ENCODE results near the gene SYT8. TPM values are rescaled to one million over a fixed set of nuclear protein-coding genes. Genes with fewer than 3 reads are reported as not detected.

The SYT8 gene
- total RNA-seq, 1 donor from 2014 or later, result not detected

DNA sequence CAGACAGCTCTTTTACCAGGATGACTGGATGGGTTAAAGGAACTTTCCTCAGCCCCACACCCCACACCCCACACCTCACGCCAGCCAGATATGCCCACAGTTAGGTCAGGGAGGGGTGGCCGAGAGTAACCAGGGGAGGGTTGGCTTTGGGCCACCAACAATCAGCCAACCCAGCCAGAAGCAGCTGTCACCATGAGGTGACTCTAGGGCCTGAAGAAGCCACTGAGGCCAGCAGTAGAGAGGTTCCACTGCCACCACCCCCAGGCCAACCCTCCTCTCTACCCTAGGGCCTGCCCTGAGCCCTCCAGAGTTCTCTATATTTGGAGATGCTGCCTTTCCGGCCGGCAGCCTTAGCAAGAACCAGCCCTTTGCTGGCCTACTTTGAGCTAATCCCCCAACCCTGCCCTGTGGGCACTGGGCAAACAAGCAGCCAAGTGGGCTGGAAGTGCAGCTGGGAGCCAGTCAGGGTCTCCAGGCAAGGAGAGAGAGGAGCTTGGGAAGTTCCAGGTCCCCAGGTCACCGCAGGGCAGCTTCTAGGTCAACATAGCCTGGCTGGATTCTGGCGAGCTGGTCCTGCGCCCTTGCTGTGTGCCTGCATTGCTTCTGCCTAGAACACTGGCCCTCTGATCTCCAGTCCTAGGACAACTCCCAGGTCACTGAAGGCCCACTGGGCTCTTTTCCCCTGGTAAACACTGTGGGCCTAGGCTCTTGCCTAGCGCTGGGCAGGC lies 12.0 kb upstream of the SYT8 start:
- H3K4me1 Mint-ChIP-seq (ENCODE audit: low read depth), result no peaks in the 10 kb centered on the region
- no peak for DNase-seq (ENCODE audit: low spot score)
- intact Hi-C loops (cut with micrococcal nuclease), result no loop called here
- H3K4me3 Mint-ChIP-seq (ENCODE audit: low read depth), result no peak overlapping the region
- H3K9me3 Mint-ChIP-seq, result no peaks in the 10 kb centered on the region
- H3K27ac Mint-ChIP-seq, result no peak overlapping the region
- H3K27me3 Mint-ChIP-seq (ENCODE audit: low read depth), result no peaks in the 10 kb centered on the region
- H3K36me3 Mint-ChIP-seq (ENCODE audit: low read depth), result no peaks in the 10 kb centered on the region

DNA sequence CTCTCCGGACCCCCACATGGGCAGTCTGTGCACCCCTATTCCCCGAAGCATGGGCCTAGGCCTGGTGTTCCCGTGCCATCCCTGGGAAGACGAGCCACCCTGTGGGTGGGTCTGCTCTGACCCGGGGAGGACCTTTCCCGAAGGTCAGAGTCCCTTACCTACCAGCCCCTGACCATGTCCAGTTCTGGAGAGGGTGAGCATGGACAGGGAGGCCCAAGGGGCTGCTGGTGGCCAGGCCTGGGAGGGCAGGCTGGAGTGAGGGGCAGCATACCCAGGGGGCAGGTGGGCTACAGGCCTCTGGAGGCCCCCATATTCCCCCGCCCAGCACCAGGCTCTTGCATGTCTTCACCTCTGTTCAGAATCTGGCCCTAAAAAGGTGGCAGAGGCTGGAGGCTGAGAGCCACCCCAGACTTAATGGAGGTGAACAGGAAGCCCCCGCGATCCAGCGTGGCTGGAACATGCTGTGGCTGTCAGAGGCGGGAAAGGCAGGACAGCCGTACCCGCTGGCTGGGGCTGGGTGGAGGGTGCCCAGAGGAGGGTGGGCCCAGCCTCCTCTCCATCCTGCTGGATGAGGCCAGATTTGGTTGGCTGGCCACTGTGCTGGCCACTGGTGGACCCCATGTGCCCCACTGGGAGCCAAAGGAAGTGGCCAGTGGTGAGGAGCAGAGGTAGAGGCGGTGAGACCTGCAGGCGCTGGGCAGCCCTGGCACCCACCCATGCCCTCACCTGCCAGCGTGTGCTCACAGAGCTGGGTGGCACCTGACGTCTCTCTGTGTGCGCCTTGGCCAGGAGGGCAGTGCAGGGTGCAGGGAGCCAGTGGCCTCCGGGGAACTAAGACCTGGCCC lies 11.2 kb upstream of the SYT8 start:
- H3K27ac Mint-ChIP-seq, result no peak overlapping the region
- H3K9me3 Mint-ChIP-seq, result no peaks in the 10 kb centered on the region
- H3K4me3 Mint-ChIP-seq (ENCODE audit: low read depth), result no peak overlapping the region
- intact Hi-C loops (cut with micrococcal nuclease), result no loop called here
- no peaks in the 10 kb centered on the region for H3K4me1 Mint-ChIP-seq (ENCODE audit: low read depth)
- DNase-seq (ENCODE audit: low spot score), result no peak
- H3K27me3 Mint-ChIP-seq (ENCODE audit: low read depth), result no peaks in the 10 kb centered on the region
- H3K36me3 Mint-ChIP-seq (ENCODE audit: low read depth), result no peaks in the 10 kb centered on the region

DNA sequence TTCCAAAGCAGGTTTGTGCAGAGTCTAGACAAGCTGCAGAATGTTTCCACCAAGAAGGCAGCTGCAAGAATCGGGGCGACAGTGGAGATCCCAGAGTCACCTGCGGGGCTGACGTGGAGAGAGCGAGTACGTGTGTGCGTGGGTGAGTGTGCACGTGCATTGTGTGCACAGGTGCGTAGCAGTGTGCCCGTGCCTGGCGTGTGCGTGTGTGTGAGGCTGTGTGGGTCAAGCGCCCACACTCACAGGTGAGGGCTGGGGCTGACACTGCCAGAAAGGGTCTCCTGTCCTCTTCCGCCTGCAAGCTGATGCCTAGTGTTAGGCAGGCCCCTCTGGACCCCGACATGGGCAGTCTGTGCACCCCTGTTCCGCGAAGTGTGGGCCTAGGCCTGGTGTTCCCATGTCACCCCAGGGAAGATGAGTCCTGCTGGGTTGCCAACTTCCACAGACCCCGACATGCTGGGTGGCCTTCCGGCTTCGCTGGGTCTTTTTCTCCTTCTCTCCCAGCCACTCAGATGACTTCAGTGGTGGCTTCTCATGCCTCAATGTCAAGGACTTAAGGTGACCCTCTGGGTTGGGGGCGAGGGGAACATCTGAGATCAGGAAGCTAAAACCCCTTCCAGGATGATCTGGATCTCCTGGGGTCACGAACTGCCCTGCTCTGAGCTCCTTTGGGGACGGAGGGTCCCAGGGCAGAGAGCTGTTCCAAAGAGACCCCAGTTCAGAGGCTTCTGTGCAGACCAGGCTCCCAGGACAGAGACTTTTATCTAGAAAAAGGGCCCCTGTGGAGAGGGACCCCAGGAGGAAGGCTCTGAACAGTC lies 10.4 kb upstream of the SYT8 start:
- H3K27me3 Mint-ChIP-seq (ENCODE audit: low read depth), result no peaks in the 10 kb centered on the region
- intact Hi-C loops (cut with micrococcal nuclease), result no loop called here

DNA sequence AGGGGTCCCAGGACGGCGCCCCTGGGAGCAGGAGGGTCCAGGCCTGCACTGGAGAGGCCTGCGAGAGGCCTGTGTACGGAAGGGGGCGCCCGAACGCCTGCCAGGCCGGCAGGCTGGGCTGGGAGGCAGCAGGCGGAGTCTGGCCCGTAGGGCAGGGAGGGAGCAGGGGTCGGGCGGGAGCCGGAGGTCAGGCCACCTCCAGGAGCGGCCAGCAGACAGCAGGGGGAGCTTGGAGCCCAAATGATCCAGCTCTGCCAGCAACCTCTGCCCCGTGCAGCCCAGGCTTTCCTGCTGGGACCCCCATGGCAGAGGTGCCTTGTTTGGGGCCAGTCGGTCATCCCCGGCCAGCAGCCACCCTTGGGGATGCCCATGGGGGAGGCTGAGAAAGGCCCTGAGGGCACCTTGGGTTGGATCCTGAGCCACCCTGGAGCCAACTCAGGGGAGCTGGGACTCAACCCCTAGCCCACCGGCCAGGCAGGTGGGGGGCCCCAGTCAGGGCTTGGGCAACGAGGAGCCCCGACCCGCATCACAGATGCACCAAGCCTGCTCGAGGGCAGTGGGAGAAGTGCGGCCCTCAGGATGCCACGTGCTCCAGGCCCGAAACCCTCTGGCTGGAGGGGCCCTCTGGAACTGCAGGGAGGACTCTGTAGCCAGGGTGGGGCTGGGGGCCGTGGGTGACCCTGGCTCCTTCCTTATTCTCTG lies 9.6 kb upstream of the SYT8 start:
- Mint-ChIP-seq H3K27me3 (ENCODE audit: low read depth) (no peaks in the 10 kb centered on the region), H3K36me3 (ENCODE audit: low read depth) (no peaks in the 10 kb centered on the region), H3K9me3 (no peaks in the 10 kb centered on the region), H3K4me1 (ENCODE audit: low read depth) (no peaks in the 10 kb centered on the region), H3K27ac (no peak overlapping the region), H3K4me3 (ENCODE audit: low read depth) (no peak overlapping the region)
- no peak for DNase-seq (ENCODE audit: low spot score)
- intact Hi-C loops (cut with micrococcal nuclease), result no loop called here

More for the DNA sequence above, 10.4 kb upstream of the SYT8 start:
- H3K27ac Mint-ChIP-seq, result no peak overlapping the region
- H3K4me3 Mint-ChIP-seq (ENCODE audit: low read depth), result no peak overlapping the region
- no peak for DNase-seq (ENCODE audit: low spot score)
- H3K4me1 Mint-ChIP-seq (ENCODE audit: low read depth), result no peaks in the 10 kb centered on the region
- no peaks in the 10 kb centered on the region for H3K36me3 Mint-ChIP-seq (ENCODE audit: low read depth)
- no peaks in the 10 kb centered on the region for H3K9me3 Mint-ChIP-seq

DNA sequence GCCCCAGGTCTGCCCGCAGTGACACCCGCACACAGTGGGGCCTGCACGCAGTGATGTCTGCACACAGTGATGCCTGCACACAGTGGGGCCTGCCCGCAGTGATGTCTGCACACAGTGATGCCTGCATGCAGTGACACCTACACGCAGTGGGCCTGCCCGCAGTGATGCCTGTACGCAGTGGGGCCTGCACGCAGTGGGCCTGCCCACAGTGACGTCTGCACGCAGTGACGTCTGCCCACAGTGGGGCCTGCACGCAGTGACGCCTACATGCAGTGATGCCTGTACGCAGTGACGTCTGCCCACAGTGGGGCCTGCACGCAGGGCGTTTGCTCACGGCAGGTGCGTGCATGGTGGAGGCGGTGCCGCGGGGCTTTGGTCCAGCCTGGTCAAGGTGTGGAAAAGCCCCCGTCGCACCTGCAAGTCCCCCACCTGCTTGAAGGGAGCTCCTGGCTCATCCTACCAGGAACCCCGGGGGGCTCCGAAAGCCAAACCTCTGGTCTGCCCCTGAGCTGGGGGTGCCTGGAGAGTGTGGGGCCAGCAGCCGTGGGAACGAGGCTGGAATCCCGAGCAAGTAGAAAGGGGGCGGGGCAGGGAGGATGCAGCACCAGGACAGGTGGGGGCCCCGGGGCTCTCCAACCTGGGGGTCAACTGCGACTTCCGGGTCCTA lies 8.9 kb upstream of the SYT8 start:
- Mint-ChIP-seq H3K36me3 (ENCODE audit: low read depth) (no peaks in the 10 kb centered on the region), H3K4me1 (ENCODE audit: low read depth) (no peaks in the 10 kb centered on the region), H3K4me3 (ENCODE audit: low read depth) (no peak overlapping the region), H3K27ac (no peak overlapping the region), H3K27me3 (ENCODE audit: low read depth) (no peaks in the 10 kb centered on the region), H3K9me3 (no peaks in the 10 kb centered on the region)
- intact Hi-C loops (cut with micrococcal nuclease), result no loop called here
- DNase-seq (ENCODE audit: low spot score), result no peak

DNA sequence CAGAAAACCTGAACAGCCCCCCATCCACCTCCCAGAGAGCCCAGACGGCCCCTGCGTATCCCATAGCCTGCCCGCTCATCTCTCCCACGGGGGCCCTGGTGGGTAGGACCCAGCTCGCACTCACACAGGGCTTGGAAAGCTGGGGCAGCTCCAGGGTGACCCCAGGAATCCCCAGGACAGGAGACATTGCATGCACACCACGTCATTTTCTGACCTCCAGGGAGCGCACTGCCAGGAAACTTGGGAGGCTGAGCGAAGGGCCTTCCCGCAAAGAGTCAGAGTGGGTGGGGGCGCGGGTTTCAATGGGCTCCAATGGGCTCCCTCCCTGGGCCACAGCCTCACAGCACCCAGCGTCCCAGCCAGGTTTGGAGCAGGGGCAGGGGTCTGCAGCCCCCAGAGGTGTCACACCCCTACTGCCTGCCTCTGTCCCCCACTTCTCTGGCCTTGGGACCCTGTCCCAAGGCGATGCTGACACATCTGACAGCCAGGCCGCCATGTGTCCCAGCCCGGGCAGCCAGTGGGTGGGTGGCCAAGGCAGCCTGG lies 8.2 kb upstream of the SYT8 start:
- H3K4me3 Mint-ChIP-seq (ENCODE audit: low read depth), result no peak overlapping the region
- no peaks in the 10 kb centered on the region for H3K36me3 Mint-ChIP-seq (ENCODE audit: low read depth)
- intact Hi-C loops (cut with micrococcal nuclease), result no loop called here
- H3K9me3 Mint-ChIP-seq, result no peaks in the 10 kb centered on the region
- H3K27ac Mint-ChIP-seq, result no peak overlapping the region
- DNase-seq (ENCODE audit: low spot score), result no peak
- H3K27me3 Mint-ChIP-seq (ENCODE audit: low read depth), result no peaks in the 10 kb centered on the region
- no peaks in the 10 kb centered on the region for H3K4me1 Mint-ChIP-seq (ENCODE audit: low read depth)

DNA sequence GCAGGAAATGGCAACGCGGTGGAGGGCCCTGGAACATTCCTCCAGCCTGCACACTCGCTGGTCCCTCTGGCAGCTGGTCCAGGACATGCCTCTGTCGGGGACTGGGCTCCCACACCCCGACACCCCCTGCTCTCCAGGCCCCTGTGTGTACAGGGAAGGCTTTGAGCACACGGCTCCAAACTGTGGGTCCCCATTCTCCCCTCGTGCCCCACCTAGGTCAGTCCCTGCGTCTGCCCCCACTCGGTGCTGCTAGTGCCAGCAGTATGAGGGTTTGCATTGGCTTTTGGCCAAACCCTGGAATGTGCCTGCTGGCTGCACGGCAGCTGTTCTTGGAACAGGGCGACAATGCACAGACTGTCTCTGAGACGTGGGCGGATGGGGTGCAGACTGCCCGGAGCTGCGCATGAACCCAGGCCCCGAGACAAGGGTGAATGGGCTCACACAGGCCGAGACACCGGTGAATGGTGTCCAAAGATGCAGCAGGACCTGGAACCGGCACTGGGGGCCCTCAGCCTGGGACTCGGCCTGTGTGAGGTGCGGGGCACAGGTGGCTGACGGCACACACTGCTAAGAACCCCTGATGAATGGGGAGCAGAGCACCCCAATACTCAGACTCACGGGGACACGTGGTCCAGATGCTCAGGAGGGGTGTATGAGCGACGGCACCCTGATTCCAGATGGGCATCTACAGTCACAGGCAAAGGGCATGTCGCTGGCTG lies 7.5 kb upstream of the SYT8 start:
- no peaks in the 10 kb centered on the region for H3K9me3 Mint-ChIP-seq
- DNase-seq (ENCODE audit: low spot score), result no peak
- H3K27ac Mint-ChIP-seq, result no peak overlapping the region
- intact Hi-C loops (cut with micrococcal nuclease), result no loop called here
- no peaks in the 10 kb centered on the region for H3K27me3 Mint-ChIP-seq (ENCODE audit: low read depth)
- H3K4me3 Mint-ChIP-seq (ENCODE audit: low read depth), result no peak overlapping the region
- no peaks in the 10 kb centered on the region for H3K4me1 Mint-ChIP-seq (ENCODE audit: low read depth)
- no peaks in the 10 kb centered on the region for H3K36me3 Mint-ChIP-seq (ENCODE audit: low read depth)

DNA sequence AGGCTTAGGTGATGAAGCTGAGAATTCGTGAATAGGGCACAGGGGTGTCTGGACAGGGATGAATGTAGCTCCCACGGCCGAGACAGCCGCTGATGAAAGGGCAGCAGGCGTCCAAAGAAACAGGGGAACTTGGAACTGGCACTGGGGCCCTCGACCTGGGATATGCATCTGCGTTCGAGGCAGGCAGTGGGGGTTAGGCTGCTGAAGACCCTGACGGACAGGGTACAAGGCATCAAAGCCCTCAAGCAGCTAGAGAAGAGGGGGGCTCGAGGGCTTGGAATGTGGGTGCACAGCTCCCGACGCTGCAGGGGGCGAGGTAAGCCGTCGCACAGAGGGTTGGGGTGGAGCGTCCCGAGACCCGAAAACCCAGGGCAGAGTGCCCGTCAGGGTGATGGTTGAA lies 6.9 kb upstream of the SYT8 start:
- Mint-ChIP-seq H3K27me3 (ENCODE audit: low read depth) (no peaks in the 10 kb centered on the region), H3K4me3 (ENCODE audit: low read depth) (no peak overlapping the region), H3K9me3 (no peaks in the 10 kb centered on the region), H3K36me3 (ENCODE audit: low read depth) (no peaks in the 10 kb centered on the region), H3K27ac (no peak overlapping the region), H3K4me1 (ENCODE audit: low read depth) (no peaks in the 10 kb centered on the region)
- no peak for DNase-seq (ENCODE audit: low spot score)
- intact Hi-C loops (cut with micrococcal nuclease), result no loop called here

DNA sequence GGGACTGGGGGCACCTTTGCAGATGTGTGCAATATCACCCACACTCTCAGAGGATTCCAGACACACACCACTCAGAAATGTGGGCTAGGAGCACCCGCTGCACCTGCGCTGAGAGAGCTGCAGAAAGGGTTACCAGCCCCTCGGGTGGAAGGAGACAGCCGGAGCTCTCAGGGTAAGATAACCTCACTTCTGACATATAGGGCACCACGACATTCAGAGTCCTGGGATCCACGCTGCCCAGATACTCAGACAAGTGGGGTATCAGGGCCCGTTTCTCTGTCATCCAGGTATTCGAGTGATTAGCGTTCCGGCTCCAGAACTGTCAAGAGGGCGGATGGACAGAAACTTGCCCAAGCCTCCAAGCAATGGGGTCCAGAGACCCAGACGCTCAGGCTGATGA lies 6.2 kb upstream of the SYT8 start:
- no peaks in the 10 kb centered on the region for H3K4me1 Mint-ChIP-seq (ENCODE audit: low read depth)
- H3K9me3 Mint-ChIP-seq, result no peaks in the 10 kb centered on the region
- no peak overlapping the region for H3K27ac Mint-ChIP-seq
- H3K27me3 Mint-ChIP-seq (ENCODE audit: low read depth), result peaks cover 2% of the 10 kb centered on the region
- no peak overlapping the region for H3K4me3 Mint-ChIP-seq (ENCODE audit: low read depth)
- DNase-seq (ENCODE audit: low spot score), result no peak
- no peaks in the 10 kb centered on the region for H3K36me3 Mint-ChIP-seq (ENCODE audit: low read depth)
- intact Hi-C loops (cut with micrococcal nuclease), result no loop called here

DNA sequence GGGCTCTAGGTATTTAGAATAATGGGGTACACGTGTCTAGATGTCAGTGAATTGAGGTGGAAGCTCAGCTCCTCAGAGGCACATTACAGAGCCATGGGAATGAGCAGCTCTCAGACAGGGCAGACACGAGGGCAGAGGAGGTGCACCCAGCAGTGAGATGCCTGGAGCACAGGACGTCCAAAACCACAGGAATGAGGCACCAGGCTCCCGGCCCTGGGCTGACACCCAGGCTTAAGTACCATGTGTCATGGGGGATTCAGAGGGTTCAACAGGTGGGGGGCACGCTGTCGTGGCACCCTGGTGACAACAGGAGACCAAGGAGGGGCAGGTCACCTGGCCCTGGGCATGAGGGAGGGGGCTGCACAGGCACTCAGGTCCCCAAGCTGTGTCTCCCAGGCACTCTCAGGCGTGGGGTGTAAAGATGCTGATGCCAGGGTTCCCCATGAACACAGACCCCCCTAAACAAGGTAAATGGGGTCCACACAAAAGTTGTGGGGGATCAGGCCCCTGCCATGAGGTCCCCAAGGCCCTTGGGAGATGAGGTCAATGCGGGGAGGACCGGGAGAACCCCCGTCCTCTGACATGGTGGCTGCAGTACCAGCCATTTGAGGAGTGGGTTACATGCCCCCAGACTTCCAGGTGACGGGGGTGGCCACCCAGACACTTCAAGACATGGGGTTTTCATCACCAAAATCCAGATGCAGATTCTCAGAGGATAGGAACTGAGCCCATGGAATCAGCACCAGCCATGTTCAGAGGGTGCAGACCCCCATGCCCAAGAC lies 5.6 kb upstream of the SYT8 start:
- Mint-ChIP-seq H3K4me3 (ENCODE audit: low read depth) (no peak overlapping the region), H3K27ac (no peak overlapping the region), H3K36me3 (ENCODE audit: low read depth) (no peaks in the 10 kb centered on the region), H3K9me3 (no peaks in the 10 kb centered on the region), H3K27me3 (ENCODE audit: low read depth) (peaks cover 2% of the 10 kb centered on the region), H3K4me1 (ENCODE audit: low read depth) (no peaks in the 10 kb centered on the region)
- intact Hi-C loops (cut with micrococcal nuclease), result no loop called here
- DNase-seq (ENCODE audit: low spot score), result no peak

DNA sequence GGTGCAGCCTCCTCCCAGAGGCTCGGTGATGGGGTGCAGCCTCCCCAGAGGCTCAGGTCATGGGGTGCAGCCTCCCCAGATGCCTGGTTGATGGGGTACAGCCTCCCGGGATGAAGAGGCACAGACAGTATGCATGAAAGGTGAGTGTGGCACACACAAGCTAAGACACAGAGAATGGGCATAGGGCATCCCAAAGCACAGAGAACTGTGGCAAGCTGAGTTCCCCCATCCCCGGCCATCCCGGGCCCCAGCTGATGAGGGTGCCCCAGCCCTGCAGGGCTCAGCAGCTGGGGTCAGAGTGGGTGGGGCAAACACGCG lies 4.8 kb upstream of the SYT8 start:
- Mint-ChIP-seq H3K9me3 (no peaks in the 10 kb centered on the region), H3K4me3 (ENCODE audit: low read depth) (no peak overlapping the region), H3K4me1 (ENCODE audit: low read depth) (no peaks in the 10 kb centered on the region), H3K36me3 (ENCODE audit: low read depth) (no peaks in the 10 kb centered on the region), H3K27ac (no peak overlapping the region), H3K27me3 (ENCODE audit: low read depth) (peaks cover 2% of the 10 kb centered on the region)
- intact Hi-C loops (cut with micrococcal nuclease), result loop anchor here (10.0 kb wide), 1 partner anchor 55 kb away; no protein-coding TSS in a partner anchor
- DNase-seq (ENCODE audit: low spot score), result no peak
